GM19463 (cell line): ENCODE measurements around the gene KCNJ6.
"Not testable (repeated sequence)": the region's sequence is repeated elsewhere in the genome, so short reads cannot be mapped to it uniquely, and the experiment has no call there.

Experiments
- ATAC-seq: cut with Tn5 transposase; IDR thresholded peaks from one replicate; pipeline ENCODE4 v1.9.1; 2021; ENCODE audit warnings: mild to moderate bottlenecking, moderate library complexity; ENCODE audit not compliant: unreplicated experiment

The KCNJ6 gene

DNA sequence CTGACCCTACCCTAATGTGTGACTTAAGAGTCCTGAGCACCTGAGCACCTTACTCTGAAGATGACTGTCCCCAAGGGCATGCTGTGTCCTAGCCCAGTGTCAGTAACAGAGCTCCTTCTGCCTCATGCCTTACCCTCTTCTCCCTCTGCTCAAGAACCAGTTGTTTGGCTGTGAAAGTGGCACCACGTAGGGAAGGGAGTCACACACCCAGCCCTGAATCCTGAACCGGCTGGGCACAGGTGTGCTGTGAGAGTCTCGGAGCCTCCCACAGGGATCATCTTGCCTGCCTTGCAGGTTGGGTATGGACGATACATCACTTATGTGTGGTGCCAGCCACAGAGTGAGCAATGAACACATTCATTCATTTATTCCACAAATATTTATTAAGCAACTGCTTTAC is 329.1 kb downstream of the KCNJ6 start:
- ATAC-seq: no peak

DNA sequence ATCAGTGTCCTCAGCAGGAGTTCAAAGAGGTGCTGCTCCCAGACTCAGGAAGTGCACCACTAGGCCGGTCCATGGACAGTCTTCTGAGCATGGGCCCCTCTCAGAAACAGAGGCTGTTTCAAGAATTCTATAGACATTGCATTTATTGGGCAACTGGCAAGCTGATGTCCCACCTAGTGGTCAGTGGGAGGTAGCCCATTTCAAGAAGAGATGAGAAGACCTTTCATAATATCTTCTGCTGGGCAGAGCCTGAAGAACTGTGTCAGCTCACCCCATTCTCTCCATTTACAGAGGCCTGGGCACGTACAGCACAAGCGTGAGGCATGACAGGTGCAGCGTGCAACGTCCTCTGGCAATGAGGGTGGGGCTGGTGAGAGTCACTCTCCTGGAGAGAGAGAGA is 333.7 kb downstream of the KCNJ6 start:
- ATAC-seq: no peak

DNA sequence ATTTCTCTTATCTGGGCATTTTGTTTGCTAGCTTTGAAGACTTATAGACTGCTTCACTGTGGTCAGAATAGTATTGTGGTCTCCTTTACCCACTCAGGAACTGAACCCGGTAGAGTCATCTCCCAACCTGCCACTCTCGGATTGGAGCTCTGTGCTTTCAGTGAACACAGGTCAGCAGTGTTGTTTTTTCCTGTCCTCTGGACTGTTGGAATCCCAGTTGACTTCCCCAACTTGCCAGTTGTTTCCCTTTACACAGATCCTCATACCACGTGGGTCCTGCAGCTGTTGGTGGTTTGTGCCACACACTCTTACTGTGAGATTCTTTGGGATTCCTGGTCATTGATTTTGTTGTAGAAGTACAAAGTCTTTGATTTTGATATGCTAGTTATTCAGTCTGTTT is 335.6 kb downstream of the KCNJ6 start:
- ATAC-seq: no peak

DNA sequence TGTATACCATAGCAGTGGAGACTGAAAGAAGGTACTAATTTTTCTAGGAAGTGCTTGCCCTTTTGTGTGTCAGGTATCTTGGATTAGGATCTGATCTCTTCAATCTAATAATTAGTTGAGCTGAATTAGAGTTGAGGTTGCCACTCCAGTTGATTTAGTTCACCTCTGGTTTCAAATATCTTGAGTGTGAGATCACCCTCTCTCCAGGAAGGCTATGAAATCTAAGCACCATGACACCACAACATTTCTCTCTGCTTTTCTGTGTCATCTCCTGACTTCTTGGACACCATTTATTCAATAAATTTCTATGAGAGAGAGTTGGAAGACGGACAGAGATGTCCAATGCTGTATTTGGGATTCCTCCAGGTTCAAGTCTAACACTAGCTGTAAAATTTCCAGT is 336.9 kb downstream of the KCNJ6 start:
- no peak for ATAC-seq

DNA sequence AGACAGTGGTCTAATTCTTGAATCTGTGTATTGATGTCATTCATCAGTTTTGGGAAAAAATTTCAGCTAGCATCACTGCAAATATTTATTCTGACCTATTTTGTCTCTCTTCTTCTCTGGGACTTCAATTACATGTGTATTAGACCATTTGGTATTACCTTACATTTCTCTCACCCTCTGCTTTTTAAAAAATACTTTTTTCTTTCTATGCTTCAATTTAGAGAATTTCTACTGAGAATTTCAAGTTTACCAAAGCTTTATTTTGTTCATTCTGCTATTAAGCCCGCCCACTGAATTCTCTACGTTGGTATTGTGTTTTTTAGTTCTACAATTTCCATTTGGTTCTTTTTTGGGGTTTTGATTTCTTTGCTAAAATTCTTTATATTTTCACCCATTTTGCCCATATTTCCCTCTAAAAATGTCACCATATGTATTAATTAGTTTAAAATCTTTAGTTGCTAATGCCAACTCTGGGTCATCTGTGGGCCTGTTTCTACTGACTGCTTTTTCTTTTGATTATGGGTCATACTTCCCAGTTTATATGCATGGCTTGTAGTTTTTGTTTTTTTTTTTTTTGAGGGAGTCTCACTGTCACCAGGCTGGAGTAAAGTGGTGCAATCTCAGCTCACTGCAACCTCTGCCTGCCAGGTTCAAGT is 337.7 kb downstream of the KCNJ6 start:
- ATAC-seq: no peak

DNA sequence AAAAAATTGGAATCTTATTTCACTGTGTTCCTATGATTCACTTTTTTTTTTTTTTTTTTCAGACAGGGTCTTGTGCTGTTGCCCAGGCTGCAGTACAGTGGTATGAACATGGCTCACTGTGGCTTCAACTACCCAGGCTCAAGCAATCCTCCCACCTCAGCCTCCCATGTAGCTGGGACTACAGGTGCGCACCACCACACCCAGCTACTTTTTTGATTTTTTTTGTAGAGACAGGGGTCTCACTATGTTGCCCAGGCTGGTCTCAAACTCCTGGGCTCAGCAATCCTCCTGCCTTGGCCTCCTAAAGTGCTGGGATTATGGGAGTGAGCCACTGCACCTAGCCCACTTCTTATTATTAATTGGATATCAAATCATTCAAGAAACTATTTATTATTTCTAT is 339.3 kb downstream of the KCNJ6 start:
- ATAC-seq: not testable (repeated sequence)

DNA sequence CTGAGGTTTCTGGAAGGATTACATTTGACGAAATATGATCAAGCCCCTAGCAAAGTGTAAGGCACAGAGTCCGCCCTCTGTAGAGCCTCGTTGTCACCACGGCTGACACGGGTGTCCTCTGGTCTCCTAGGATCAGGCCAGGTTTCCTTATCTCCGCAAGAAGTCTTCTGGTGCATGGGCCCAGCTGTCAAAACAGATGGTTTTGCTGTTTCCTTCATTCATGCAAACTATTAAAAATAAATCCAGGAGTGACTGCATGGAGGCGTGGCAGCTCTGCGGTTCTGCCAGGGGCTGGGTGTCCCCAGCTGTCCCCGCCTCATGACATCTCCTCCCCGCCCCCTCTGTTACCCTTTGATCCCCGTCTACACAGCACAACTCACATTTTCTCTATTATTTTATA is 340.7 kb downstream of the KCNJ6 start:
- no peak for ATAC-seq

DNA sequence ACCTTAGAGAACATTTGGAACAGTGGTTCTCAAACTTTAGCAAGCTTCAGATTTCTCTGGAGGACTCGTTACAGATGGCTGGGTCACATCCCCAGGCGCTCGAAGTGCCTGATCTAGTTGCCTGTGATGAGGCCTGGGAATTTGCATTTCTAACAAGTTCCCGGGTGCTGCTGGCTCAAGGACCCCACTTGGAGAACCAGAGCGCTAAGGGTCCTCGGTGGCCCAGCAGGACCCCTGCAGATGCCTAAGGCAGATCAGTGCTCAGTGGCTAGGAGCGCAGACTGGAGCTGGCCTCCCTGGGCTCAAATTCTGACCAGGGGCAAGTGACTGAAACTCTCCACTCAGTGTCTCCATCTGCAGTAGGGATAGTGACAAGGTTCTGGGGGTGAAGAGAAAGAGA is 341.5 kb downstream of the KCNJ6 start:
- no peak for ATAC-seq

DNA sequence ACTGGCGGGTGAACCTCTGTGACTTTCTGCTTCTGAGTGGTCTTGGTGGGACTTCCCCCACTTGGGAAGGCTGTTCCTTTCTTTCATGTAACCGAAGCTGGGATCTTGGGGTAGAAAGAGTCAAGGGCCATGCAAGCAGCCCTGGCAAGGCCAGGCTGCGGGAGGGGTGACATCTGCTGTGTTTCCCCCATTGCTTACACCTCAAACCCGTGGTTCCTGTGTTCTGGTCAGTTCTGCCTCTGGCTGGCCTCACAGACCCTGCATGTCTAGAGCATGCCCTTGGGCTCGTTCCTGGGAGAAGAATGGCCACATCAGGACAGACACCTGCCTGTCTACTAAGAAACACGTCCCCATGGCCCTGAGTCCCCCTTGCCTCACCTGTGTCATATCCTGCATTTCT is 341.9 kb downstream of the KCNJ6 start:
- no peak for ATAC-seq

DNA sequence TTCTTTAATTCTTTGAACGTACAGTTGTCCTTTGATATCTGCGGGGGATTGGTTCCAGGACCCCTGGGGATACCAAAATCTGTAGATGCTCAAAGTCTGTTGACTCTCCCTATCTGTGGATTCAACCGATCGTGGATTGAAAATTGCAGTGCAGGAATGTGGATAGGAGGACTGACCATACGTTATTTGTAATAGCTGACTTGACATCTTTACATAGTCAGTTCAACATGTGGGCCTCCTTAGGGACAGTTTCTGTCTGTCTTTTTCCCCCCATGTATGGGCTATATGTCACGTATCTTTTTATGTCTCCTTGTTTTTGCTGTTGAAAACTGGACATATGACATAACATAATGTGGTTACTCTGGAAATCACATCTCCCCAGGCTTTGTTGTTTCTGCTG is 344.8 kb downstream of the KCNJ6 start:
- no peak for ATAC-seq

DNA sequence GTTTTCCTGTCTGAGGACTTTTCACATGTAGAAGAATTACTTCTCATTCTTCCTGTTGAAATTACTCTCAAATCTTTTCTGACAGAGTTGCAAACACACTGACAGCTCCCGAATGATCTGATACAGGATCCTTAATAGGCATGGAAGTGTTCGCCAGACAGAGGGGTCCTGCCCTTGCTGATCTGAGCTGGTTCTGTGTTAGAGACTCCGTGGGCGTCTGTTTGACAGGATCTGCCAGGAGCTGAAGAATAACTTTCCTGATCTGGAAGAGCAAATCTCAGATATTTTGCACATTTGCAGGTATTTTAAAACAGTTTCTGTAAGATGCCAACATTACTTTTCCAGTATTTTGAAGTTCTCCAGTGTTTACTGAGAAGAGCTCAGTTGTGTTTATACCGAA is 347.3 kb downstream of the KCNJ6 start:
- no peak for ATAC-seq

DNA sequence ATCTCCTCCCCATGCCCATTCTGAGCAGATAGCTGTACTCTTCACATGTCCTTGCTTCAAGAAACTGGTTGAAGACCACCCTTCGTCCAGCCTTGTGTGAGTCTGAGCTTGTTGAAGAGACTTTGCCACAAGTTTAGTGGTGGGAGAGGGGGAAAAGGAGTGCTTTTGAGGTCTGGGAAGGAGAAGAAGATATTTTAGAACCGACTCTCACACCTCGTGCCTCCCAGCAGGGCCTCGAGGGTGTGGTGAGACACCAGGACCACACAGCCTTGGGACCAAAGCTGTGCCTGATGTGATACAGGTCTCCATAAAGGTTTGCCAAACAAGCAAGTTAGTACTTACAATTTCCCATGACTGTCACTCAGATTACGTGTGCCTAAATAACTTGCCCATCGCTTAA is 347.8 kb downstream of the KCNJ6 start:
- ATAC-seq: no peak

DNA sequence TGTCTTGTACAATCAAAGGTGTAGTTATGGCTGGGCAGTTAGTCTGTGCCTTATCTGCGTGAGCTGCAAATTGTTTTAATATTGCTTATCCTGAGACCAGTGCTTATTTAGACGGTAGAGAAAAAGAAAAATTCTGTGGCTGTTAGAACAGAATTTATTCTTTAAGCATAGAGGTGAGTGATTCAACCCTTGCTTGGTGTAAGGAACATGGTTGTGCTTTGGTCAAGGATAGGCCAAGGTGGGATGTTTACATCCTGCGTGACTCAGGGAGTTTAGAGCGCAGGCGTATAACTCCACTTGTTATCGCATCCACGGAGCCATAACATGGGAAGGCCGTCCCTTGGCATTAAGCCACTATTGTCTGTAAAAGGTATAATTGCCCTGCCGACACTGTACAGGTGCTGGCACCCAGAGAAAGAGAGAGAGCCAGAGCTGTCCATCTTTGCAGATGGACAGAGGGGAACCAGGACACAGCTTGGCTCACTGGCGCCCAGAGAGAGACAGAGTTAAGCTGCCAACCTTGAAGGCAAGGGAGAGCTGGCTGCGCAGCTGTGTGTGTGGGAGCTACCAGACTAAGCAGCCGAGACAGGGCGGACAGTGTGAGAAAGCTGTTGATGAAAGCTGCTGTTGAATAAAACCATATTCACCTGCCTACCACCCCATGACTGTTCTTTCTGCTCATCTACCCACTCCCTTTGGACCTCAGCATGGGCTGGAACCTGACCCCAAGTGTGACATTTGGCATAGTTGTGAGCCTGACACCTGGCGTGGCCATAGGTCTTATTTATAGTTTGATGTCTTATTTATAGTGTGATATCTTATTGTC is 349.3 kb downstream of the KCNJ6 start:
- ATAC-seq: no peak

DNA sequence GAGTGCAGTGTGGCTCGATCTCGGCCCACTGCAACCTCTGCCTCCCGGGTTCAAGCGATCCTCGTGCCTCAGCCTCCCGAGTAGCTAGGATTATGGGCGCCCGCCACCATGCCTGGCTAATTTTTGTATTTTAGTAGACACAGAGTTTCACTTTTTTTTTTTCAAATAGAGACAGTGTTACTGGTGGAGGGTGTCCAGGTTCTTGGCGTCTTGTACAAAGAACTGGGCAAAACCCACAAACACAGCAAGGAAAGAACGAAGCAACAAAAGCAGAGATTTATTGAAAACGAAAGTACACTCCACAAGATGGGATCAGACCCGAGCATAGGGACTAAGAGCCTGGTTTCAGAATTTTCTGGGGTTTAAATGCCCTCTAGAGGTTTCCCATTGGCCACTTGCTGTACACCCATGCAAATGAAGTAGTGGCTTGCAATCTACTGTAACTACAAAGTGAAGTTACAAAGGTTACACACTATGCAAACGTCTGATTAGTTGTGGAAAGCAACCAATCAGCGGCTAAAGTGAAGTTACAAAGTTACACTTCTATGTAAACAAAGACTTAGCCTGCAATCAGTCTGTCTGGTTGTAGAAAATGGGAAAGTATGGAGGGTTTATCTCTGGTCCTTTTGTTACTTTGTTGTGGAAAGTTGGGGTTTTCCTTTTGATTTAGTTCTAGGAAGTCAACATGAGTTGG is 350.6 kb downstream of the KCNJ6 start:
- no peak for ATAC-seq

DNA sequence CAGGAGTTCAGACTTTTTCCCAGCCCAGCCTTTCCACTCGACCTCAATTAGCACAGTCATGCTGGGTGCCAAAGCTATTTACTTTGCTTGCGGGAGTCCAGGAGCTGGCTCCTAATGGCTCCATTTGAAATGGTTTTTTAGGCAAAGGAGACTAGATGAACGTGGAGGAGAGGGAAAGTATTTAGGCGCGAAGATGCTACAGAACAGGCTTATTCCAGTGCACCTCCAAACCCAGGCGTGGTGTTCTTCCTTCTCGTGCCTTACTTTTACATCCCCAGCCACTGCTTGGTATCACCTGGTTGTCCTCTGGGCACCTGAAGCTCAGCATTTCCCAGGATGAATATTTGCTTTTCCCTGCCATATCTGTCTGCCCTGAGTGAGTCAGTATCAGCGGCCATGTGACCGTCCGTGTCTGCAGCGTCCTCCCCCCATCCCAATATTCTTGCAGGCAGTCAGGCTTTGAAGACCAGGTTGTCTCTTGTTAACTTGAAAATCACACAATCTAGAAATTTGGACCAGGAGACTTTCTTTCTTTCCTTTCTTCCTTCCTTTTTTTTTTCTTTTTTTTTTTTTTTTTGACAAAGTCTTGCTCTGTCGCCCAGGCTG is 351.2 kb downstream of the KCNJ6 start:
- ATAC-seq: no peak

DNA sequence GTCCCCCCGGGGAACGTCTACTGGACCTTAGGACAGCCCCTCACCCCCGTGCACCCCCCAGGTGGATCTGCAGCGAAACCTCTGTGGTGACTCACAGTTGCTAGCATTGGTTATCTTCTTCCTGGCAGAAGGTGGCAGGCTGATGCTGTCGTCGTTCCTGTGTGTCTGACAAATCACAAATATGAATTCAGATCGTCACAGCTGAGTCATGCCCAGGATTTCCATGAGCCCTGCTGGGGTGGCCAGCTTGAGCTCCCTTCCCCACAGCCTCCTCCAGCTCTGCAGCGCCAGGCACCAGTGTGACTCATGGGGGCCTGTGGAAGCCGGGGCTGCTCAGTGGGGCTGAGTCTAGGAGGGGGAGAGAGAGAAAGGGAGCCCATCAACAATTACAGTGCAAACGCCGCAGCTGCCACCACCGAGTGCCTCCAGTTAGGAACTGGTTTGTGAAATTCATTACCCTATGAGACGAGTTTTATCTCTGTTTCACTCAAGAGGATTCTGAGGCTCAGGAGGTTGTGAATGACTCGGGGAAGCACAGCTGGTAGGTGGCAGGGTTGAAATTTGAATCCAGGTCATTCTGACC is 351.8 kb downstream of the KCNJ6 start:
- ATAC-seq: peak; percentile 41

DNA sequence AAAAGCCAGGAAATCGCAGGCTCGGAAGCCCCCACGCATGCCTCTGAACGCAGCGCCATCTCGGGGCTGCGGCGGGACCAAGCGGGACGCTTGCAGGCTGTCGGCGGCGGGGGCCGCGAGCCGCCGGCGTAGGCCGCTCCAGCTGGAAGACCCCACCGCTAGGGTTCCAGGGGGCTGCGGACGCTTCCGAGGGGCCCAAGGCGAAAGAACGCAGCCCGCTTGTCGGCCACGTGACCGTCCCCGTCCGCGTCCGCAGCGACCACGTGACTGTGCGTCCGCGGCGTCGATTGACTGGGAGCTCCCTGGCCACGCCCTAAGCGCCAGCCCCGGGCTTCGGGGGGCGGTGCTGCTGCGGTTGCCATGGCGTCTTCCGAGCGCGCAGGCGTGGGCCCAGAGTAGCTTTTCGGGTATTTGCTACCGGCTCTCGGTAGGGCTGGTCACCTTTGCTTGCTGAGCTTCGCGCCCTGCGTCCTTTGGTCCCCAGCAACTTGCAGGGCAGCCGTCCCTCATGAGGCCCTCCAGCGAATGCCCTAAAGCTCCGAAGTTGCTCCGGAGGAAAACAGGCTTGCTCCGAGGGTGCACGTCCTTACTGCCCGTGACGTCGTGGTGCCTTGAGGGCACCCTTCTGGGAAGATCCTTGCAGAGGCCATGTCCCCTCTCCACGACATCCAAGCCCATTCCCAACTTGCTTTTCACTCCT is 352.5 kb downstream of the KCNJ6 start:
- ATAC-seq: peak; percentile 91

DNA sequence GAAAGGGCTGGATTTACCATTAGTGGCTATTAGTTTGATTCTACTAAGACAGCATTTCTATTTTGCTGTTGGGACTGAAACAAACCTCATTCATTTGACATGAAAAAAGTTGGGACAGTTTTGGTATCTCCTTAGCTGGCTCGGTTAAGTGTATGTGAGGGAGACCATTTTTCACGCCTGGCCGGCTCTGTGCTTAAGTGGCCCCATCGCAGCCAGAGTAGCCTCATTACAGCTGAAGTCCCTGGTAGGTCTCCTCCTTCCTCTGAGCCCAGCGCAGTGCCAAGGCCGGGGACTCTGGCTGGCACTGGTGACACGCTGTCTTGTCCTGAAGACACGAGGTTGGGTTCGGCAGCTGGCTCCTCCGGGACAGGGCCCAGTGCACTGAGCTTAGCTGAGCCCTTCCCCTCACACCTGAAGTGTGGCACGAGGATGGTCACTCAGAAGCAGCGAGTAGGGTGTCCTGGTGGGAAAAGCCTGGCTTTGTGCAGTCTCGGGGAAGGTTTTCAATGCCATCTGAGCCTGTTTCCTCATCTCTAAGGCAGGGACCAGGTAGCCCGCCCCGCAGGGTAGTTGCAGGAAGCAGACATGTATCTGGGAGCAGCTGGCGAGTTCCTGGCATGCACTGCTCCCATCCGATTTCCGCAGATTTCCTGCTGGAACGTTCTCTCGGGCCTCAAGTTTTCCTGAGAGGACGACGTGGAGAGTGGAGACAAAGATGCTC is 353.2 kb downstream of the KCNJ6 start:
- peak; percentile 10 for ATAC-seq

DNA sequence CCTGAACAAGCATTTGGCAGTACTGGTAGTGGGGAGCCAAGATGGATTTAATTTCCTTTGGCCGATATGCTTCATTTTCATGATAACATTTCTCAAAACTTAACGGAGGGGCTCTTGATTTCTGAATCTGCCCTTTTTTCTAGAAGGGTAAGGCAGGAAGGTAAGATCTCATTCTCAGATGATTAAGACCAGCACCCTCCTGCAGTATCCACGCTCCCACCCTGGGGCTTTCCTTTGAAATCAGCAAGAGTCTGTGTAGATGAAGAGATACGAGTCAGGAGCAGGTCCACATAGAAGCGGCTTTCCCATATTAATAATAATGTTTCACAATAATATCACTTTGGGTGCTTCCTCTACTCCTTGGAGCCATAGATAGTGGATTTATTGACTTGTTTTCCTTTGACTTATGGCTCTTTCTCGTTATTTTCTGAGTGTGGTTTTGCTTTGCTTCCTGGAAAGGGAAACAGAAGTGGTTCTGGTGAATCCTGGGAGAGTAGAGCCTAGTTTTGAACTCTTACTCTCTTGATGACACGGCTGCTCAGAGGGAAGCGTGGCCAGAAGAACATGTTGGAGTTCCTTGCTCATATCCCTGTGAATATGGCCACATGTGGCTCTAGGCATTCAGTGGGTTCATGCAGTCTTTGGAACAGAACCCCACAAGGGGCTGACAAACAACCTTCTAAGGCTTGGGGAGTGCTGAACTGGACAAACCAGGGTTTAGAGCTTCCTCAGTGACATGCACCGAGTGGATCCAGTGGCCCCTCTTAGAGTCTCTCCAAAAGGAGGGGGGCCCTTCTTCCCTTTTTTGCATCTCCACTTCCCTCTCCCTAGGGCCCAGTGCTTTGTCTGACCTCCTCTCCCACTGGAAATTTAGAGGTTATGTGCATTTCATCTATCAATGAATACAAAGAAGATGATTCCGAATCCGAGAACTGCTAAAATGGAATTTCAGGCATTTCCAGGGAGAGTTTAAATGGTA is 354.0 kb downstream of the KCNJ6 start:
- ATAC-seq: no peak
